NCI-H748 (cell line): ENCODE measurements around the gene INKA1.
"Not testable (repeated sequence)": the region's sequence is repeated elsewhere in the genome, so short reads cannot be mapped to it uniquely, and the experiment has no call there.

Experiments
- DNase-seq: peaks from one replicate; lab custom pipeline; 2025; ENCODE audit not compliant: unreplicated experiment; lab: John Stamatoyannopoulos, UW

INKA1 gene

GRCh38 chr3:49802719-49803464, at the start of gene INKA1:
Gene INKA1 (plus strand): TSS chr3:49803261. CDS start chr3:49803393, 132 bp downstream.
- DNase-seq, result peak; percentile 82

GRCh38 chr3:49754536-49754935, 48.5 kb upstream of the INKA1 start:
- no peak for DNase-seq

GRCh38 chr3:49756036-49756435, 47.0 kb upstream of the INKA1 start:
- no peak for DNase-seq

GRCh38 chr3:49757197-49757596, 45.9 kb upstream of the INKA1 start:
- DNase-seq, result no peak

GRCh38 chr3:49759226-49759625, 43.8 kb upstream of the INKA1 start:
- DNase-seq, result no peak

- DNase-seq, result no peak
Observed at GRCh38 chr3:49761661-49762060, 41.4 kb upstream of the INKA1 start.

- DNase-seq, result no peak
Observed at GRCh38 chr3:49763981-49764380, 39.1 kb upstream of the INKA1 start.

GRCh38 chr3:49769286-49769915, 33.7 kb upstream of the INKA1 start:
- DNase-seq, result no peak

- DNase-seq, result no peak
Observed at GRCh38 chr3:49769926-49770325, 33.1 kb upstream of the INKA1 start.

- no peak for DNase-seq
Observed at GRCh38 chr3:49771340-49771938, 31.6 kb upstream of the INKA1 start.

GRCh38 chr3:49772703-49773102, 30.4 kb upstream of the INKA1 start:
- DNase-seq, result no peak

- no peak for DNase-seq
Observed at GRCh38 chr3:49775538-49775937, 27.5 kb upstream of the INKA1 start.

- not testable (repeated sequence) for DNase-seq
Observed at GRCh38 chr3:49776101-49776500, 27.0 kb upstream of the INKA1 start.

GRCh38 chr3:49779358-49780079, 23.5 kb upstream of the INKA1 start:
- DNase-seq, result no peak

- no peak for DNase-seq
Observed at GRCh38 chr3:49780080-49780974, 22.7 kb upstream of the INKA1 start.

GRCh38 chr3:49780975-49781365, 22.1 kb upstream of the INKA1 start:
- not testable (repeated sequence) for DNase-seq

GRCh38 chr3:49781415-49782199, 21.5 kb upstream of the INKA1 start:
- DNase-seq, result no peak

GRCh38 chr3:49782277-49782676, 20.8 kb upstream of the INKA1 start:
- DNase-seq, result not testable (repeated sequence)

GRCh38 chr3:49785565-49786356, 17.3 kb upstream of the INKA1 start:
- DNase-seq, result peak; percentile 21
